HG03565 (cell line): ENCODE results near the gene TPCN1.

ENCODE experiments used
- ATAC-seq: cut with Tn5 transposase; IDR thresholded peaks from one replicate; pipeline ENCODE4 v1.9.1; 2021; ENCODE audit warnings: mild to moderate bottlenecking, moderate library complexity; ENCODE audit not compliant: unreplicated experiment

The TPCN1 gene

GRCh38 chr12:113278633-113279032, 57.4 kb downstream of the TPCN1 start:
- no peak for ATAC-seq

- no peak for ATAC-seq
Observed at GRCh38 chr12:113284751-113285150, 63.5 kb downstream of the TPCN1 start.

- ATAC-seq, result no peak
Observed at GRCh38 chr12:113285679-113286610, 64.7 kb downstream of the TPCN1 start.

- no peak for ATAC-seq
Observed at GRCh38 chr12:113286712-113287111, 65.4 kb downstream of the TPCN1 start.

GRCh38 chr12:113287146-113287898, 66.1 kb downstream of the TPCN1 start:
- no peak for ATAC-seq

GRCh38 chr12:113287899-113288282, 66.6 kb downstream of the TPCN1 start:
- ATAC-seq, result no peak

- no peak for ATAC-seq
Observed at GRCh38 chr12:113289361-113289760, 68.1 kb downstream of the TPCN1 start.

- no peak for ATAC-seq
Observed at GRCh38 chr12:113290506-113290905, 69.2 kb downstream of the TPCN1 start.

- no peak for ATAC-seq
Observed at GRCh38 chr12:113291586-113291985, 70.3 kb downstream of the TPCN1 start.

- ATAC-seq, result no peak
Observed at GRCh38 chr12:113292091-113292490, 70.8 kb downstream of the TPCN1 start.

GRCh38 chr12:113292547-113292946, 71.3 kb downstream of the TPCN1 start:
- ATAC-seq, result no peak

GRCh38 chr12:113293100-113293499, 71.8 kb downstream of the TPCN1 start:
- no peak for ATAC-seq

GRCh38 chr12:113295886-113296556, 74.8 kb downstream of the TPCN1 start:
- no peak for ATAC-seq

- ATAC-seq, result no peak
Observed at GRCh38 chr12:113296557-113297213, 75.4 kb downstream of the TPCN1 start.

GRCh38 chr12:113297214-113297587, 75.9 kb downstream of the TPCN1 start:
- ATAC-seq, result no peak

GRCh38 chr12:113297621-113298471, 76.6 kb downstream of the TPCN1 start:
- no peak for ATAC-seq

GRCh38 chr12:113298472-113298817, 77.2 kb downstream of the TPCN1 start:
- ATAC-seq, result no peak

GRCh38 chr12:113298861-113299545, 77.7 kb downstream of the TPCN1 start:
- no peak for ATAC-seq

- no peak for ATAC-seq
Observed at GRCh38 chr12:113299619-113300237, 78.5 kb downstream of the TPCN1 start.
